GM10248 (cell line): ENCODE data around the gene CYBC1.

ENCODE experiments used
- CTCF ChIA-PET: fragments of 300-600 bp; sonication (Branson Sonifier 250); formaldehyde crosslinking; extraction: SDS; loops from one replicate; lab custom pipeline; 2021; ENCODE audit warnings: antibody characterized with exemption; lab: Yijun Ruan, JAX
- POLR2A ChIA-PET: fragments of 350-650 bp; sonication (Branson Sonifier 250); formaldehyde crosslinking; extraction: SDS; loops from one replicate; lab custom pipeline; 2020; ENCODE audit warnings: antibody characterized with exemption; lab: Yijun Ruan, JAX
- DNase-seq: peaks from one replicate; pipeline ENCODE4 v3.0.0; 2012; ENCODE audit errors: extremely low spot score
- CTCF ChIP-seq: IDR thresholded peaks from 2 replicates; pipeline ENCODE4 v1.5.1; 2012; ENCODE audit warnings: mild to moderate bottlenecking, low read depth; ENCODE audit errors: extremely low read depth, missing control alignments, control extremely low read depth

The CYBC1 gene

GRCh38 chr17:82450357-82451106 is at the start of gene CYBC1:
CYBC1 (minus strand) TSS chr17:82450752; CDS start chr17:82449254, 1,498 bp downstream.
- TF ChIP-seq CTCF, result no peak
- CTCF ChIA-PET, result no interaction called here
- peak; percentile 91 for DNase-seq
- POLR2A ChIA-PET, result no interaction called here

- DNase-seq, result peak; percentile 42
- POLR2A ChIA-PET, result interaction anchor here (0.6 kb wide), 1 partner anchor 53 kb away, joined by 5 read pairs; no protein-coding TSS in a partner anchor
- no peak for TF ChIP-seq CTCF
- CTCF ChIA-PET, result interaction anchor here (0.9 to 2.5 kb wide), 3 partner anchors 12 to 54 kb away, joined by 3 to 7 read pairs (median 4); no protein-coding TSS in a partner anchor
These were observed 47.2 kb upstream of the CYBC1 start for GRCh38 chr17:82497483-82498405.

DNA sequence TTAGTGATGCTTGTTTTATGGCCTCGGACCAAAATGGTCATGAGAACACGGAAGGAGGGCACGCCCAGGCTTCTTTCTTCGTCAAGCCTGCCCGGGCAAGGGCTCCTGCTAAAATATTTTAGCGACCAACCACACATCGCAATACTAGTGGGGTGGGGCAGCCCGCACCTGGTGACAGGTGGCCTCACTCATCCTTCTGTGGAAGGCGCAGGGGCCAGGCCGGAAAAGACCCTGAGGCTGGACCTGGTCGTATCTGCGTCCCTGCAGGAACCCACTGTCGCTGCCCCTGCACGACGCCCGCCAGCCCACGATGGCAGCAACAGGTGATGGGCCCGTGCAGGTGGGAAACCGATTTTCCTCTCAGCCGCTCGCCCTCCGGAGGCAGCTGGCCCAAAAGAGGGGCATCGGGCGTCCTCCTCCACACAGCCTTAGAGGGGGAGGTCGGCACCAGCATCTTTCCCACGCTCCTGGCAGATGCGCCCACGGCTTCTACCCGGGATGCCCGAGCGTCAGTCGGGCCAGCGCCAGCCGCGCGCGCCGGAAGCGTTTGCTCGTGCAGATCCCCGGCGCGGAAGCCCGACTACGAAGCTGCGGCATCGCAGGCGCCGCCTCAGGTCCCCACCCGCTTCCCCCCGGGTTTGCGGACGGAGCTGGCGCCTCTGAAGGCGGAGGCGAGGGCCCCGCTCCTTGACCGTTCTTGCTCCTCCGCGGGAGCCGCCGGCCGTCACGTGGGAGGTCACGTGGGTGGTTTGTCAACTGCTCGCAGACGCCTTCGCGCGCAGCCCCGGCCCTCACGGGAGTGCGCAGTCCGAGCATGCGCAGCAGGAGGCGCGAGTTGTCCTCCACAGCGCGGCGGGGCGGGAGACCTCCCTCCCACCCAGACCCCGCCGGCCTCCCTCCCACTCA is 46.2 kb upstream of the CYBC1 start:
- TF ChIP-seq CTCF, result no peak
- DNase-seq, result peak; percentile 93
- CTCF ChIA-PET, result interaction anchor here (0.9 to 2.5 kb wide), 4 partner anchors 13 to 146 kb away, joined by 3 to 14 read pairs (median 6); no protein-coding TSS in a partner anchor

GRCh38 chr17:82495844-82496528 is 45.4 kb upstream of the CYBC1 start:
- CTCF ChIA-PET, result interaction anchor here (0.8 to 2.5 kb wide), 12 partner anchors 8 to 145 kb away, joined by 3 to 14 read pairs (median 3); partner anchors contain the start of gene FOXK2
- POLR2A ChIA-PET, result interaction anchor here (0.6 kb wide), 2 partner anchors 37 to 40 kb away, joined by 3 to 4 read pairs; no protein-coding TSS in a partner anchor
- no peak for TF ChIP-seq CTCF
- no peak for DNase-seq

More for the DNA sequence above, 46.2 kb upstream of the CYBC1 start:
- POLR2A ChIA-PET, result no interaction called here

DNA sequence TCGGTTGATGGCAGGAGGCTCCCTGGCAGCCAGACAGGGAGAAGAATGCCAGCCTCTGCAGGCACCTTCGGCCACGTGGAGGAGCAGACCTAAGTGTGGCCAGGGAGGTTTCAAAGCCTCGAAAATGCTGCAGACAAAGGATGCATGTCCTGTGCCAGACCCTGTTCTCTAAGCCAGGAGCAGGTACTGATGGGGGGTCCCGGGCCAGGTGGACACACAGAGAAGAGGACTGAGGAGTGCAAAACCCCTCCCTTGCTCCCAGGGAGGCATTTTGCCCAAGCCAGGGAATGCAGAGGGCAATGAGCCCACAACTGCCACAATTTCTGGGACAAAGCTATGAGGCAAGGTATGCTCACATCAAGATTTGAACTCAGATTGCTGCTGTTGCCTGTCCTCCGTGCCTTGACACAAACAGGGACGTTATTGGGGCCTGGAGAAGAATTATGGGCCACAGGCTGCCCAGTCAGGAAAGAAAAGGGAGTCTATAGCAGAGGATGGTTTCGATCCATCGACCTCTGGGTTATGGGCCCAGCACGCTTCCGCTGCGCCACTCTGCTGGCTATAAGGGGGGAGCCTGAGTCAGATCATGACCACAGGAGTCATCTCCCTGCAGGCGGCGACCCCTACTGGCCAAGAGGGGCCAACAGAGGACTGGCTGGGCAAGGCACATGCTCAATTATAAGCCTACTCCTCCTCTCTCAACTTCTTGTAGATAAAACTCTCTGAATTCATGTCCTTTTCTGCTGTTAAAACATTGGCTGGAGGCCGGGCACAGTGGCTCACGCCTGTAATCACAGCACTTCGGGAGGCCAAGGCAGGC is 43.9 kb upstream of the CYBC1 start:
- CTCF ChIA-PET, result interaction anchor here (0.7 to 3.3 kb wide), 14 partner anchors 10 to 60 kb away, joined by 3 to 14 read pairs (median 4); no protein-coding TSS in a partner anchor
- peak; percentile 94 for TF ChIP-seq CTCF
- POLR2A ChIA-PET, result no interaction called here
- DNase-seq, result peak; percentile 90
